D721Med (cell line): Measurements from ENCODE around the gene APOM.

Experiments used
- DNase-seq: peaks from one replicate; pipeline ENCODE4 v3.0.0; 2011; ENCODE audit warnings: low spot score; ENCODE audit not compliant: insufficient read length
- FAIRE-seq: peaks from 2 replicates; lab custom pipeline; 2011; peaks lifted over from hg19 to GRCh38; lab: Jason Lieb, UNC
- TF ChIP-seq, protein P1 (sequence below): IDR thresholded peaks from 2 replicates; pipeline ENCODE4 v1.5.1; 2012; ENCODE audit warnings: mild to moderate bottlenecking, control low read depth; ENCODE audit not compliant: insufficient read depth; ENCODE audit errors: missing control alignments

Gene APOM

DNA sequence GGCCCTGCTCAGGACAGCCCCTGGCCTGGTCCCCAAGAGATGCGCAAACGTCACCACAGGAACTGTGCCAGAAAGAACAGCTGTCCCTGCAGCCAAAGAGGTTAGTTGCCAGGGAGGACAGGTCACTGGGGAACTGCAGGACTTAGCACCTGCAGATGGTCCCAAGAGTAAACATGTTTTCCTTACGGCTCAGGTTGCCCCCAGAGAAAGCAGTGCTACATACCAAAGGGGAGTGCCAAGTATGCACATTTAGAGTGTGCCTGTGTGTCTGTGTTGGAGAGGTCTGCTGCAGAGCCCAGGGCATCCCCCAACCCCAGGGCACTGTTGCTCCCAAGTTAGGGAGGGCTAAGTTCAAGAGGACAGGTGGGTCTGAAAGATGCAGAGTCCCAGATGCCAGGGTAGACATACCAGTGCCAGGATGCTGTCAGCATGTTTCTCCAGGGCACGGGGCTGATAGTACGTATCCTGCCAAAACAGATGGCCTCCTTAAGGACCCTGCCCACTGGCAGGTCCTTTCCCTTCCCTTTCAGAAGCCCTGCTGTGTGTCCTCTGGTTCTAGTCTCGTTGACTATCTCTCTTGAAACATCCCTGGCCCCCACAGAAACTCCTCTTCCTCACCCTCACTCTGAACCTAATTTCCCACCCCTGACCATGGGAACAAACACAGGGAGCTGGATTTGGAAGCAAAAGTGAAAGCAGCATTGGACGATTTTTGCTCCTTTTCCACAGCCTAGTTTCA lies 46.1 kb downstream of the APOM start:
- FAIRE-seq: no peak
- TF ChIP-seq, protein P1, sequence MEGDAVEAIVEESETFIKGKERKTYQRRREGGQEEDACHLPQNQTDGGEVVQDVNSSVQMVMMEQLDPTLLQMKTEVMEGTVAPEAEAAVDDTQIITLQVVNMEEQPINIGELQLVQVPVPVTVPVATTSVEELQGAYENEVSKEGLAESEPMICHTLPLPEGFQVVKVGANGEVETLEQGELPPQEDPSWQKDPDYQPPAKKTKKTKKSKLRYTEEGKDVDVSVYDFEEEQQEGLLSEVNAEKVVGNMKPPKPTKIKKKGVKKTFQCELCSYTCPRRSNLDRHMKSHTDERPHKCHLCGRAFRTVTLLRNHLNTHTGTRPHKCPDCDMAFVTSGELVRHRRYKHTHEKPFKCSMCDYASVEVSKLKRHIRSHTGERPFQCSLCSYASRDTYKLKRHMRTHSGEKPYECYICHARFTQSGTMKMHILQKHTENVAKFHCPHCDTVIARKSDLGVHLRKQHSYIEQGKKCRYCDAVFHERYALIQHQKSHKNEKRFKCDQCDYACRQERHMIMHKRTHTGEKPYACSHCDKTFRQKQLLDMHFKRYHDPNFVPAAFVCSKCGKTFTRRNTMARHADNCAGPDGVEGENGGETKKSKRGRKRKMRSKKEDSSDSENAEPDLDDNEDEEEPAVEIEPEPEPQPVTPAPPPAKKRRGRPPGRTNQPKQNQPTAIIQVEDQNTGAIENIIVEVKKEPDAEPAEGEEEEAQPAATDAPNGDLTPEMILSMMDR: no peak
- DNase-seq: no peak

DNA sequence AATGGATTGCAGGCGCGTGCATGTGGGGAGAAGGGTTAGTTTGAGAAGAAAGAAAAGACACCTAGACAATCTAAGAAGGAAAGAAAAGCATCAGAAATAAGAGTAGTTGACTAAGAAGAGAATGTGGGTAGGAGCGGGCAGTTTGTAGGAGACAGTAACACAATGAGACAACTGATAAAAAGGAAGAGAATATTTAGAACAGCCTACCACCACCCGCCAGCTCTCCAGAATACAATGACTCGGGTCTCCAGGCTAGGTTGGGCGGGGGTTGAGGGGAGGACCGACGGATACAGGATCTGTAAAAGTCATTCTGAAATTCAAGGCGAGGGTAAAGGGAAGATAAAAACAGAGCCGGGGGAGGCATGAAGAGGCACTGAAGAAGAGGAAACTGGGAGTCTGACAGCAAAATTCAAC lies 46.7 kb downstream of the APOM start:
- TF ChIP-seq, protein P1: no peak
- FAIRE-seq: no peak
- no peak for DNase-seq

DNA sequence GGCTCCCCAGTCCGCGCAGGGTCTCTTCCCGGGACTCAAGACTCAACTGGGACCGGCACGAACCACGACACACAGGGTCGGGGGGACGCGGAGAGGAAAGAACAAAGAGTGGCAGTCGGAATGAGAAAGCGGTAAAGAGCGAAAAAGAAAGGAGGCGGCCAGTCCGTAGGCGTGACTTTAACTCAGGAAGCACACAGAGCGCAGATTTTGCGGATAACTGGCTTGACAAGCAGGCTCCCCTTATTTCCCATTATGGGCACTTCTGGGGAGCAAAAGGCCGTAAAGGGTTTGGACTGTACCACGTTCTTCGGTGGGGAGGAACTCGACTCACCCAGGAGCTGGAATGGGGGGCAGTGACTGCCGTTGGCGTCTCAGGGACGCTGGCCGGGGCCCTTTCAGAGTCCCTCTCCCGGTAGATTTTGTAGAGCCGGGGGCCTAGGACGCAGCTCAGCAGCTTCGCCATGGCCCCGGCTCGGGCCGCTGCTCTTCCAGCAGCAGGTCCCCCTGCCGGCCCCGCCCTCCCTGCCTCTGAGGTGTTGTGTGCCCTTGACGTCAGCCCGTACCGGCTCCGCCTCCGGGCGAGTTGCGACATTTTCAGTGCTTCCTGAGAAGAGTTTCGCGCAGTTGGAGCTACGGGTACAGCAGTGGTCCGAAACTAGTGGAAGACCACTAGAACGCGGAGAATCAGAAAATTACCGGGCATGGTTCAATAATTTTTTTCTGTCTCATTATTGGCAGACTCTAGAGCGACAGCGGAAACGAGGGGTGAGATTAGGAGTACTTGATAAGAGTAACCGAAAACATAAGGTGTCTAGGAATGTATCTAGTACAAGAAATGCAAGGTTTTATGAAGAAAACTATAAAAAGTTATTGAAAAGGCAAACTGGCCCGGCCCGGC lies 47.4 kb downstream of the APOM start, which contains the start of gene ABHD16A:
TSS of gene ABHD16A (minus strand) at position 506 of the 898 bp plus-strand sequence. CDS start at position 463, 43 bp downstream.
- FAIRE-seq (no peak), DNase-seq (peak; percentile 98)
- TF ChIP-seq, protein P1: no peak

DNA sequence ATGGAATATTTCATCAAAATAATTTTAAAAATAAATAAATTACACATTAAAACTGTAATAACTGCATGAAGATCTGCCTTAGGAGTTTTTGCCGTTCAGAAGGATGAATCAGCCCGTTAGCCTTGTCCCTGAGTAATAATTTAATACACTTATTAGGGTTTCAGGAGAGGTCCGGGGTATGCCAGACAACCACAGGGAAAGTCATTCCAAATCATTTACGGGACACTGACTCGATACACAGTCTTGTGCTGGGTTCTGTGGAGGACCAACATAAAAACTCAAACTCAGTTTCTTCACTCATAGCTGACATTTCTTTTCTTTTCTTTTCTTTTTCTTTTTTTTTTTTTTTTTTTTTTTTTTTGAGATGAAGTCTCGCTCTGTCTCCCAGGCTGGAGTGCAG lies 50.2 kb downstream of the APOM start:
- TF ChIP-seq, protein P1: no peak
- DNase-seq (no peak), FAIRE-seq (no peak)

DNA sequence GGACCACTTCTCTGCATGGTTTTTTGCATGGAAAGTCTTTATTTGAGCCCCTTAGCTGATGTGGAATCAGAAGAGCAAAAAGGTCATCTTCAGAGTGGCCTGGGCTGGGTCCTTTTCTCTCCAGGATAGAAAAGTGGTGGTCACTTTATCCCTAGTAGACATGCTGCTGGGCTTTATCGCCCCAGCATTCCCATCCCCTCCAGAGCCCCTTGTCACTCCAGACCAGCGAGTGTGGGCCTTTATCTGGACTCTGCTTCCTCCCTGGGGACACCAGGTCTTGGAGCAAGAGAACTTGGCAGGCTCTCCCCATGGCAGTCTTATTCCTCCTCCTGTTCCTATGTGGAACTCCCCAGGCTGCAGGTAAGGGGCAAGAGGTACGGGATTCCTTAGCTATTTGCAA lies 50.9 kb downstream of the APOM start, which contains the start of gene LY6G6F:
TSS of gene LY6G6F (plus strand) at position 268 of the 400 bp plus-strand sequence. CDS start at position 309, 41 bp downstream.
- TF ChIP-seq, protein P1: no peak
- FAIRE-seq (no peak), DNase-seq (no peak)

DNA sequence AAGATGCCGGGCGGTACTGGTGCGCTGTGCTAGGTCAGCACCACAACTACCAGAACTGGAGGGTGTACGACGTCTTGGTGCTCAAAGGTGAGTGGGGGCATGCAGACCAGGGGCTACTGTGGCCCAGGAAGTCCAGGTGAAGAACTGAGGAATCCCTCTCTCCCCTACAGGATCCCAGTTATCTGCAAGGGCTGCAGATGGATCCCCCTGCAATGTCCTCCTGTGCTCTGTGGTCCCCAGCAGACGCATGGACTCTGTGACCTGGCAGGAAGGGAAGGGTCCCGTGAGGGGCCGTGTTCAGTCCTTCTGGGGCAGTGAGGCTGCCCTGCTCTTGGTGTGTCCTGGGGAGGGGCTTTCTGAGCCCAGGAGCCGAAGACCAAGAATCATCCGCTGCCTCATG lies 52.0 kb downstream of the APOM start:
- FAIRE-seq (no peak), DNase-seq (no peak)
- TF ChIP-seq, protein P1: no peak
